ENCODE measurements around the gene AGMAT. TPM values are rescaled to one million over a fixed set of nuclear protein-coding genes. Genes with fewer than 3 reads are reported as not detected.

Gene AGMAT
- total RNA-seq, 1 donor from 2014 or later = 0.22 TPM

DNA sequence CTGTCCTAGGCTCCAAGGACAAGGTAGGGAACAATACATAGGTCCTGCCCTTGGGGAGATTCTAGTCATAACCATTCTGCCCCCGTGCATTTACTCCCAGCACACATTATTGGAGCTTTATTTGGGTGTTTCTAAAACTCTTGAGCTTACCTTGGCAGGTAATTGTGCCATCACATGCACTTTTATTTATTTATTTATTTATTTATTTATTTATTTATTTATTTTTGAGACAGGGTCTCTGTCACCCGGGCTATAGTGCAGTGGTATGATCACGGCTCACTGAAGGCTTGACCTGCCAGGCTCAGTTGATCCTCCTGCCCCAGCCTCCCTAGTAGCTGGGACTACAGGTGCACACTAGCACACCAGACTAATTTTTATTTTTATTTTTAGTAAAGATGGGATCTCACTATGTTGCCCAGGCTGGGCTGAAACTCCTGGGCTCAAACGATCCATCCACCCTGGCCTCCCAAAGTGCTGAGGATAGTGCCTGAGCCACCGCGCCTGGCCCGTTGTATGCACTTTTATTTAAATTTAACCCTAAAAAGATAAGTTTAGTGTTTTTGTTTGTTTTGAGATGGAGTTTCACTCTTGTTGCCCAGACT is 9.2 kb downstream of the AGMAT start:
- Mint-ChIP-seq H3K4me3 (ENCODE audit: unreplicated experiment) (no peak overlapping the region), H3K9me3 (ENCODE audit: unreplicated experiment) (peaks cover 1% of the 10 kb centered on the region), H3K36me3 (ENCODE audit: unreplicated experiment) (no peaks in the 10 kb centered on the region), H3K27me3 (ENCODE audit: unreplicated experiment) (no peaks in the 10 kb centered on the region), H3K4me1 (ENCODE audit: low read depth, unreplicated experiment) (peaks cover 5% of the 10 kb centered on the region), H3K27ac (ENCODE audit: unreplicated experiment) (no peak overlapping the region)
- DNase-seq = no peak
- TF ChIP-seq, protein P1, sequence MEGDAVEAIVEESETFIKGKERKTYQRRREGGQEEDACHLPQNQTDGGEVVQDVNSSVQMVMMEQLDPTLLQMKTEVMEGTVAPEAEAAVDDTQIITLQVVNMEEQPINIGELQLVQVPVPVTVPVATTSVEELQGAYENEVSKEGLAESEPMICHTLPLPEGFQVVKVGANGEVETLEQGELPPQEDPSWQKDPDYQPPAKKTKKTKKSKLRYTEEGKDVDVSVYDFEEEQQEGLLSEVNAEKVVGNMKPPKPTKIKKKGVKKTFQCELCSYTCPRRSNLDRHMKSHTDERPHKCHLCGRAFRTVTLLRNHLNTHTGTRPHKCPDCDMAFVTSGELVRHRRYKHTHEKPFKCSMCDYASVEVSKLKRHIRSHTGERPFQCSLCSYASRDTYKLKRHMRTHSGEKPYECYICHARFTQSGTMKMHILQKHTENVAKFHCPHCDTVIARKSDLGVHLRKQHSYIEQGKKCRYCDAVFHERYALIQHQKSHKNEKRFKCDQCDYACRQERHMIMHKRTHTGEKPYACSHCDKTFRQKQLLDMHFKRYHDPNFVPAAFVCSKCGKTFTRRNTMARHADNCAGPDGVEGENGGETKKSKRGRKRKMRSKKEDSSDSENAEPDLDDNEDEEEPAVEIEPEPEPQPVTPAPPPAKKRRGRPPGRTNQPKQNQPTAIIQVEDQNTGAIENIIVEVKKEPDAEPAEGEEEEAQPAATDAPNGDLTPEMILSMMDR (IDR thresholded peaks at IDR 0.05; ENCODE audit: partially characterized antibody, unreplicated experiment) = no peak

DNA sequence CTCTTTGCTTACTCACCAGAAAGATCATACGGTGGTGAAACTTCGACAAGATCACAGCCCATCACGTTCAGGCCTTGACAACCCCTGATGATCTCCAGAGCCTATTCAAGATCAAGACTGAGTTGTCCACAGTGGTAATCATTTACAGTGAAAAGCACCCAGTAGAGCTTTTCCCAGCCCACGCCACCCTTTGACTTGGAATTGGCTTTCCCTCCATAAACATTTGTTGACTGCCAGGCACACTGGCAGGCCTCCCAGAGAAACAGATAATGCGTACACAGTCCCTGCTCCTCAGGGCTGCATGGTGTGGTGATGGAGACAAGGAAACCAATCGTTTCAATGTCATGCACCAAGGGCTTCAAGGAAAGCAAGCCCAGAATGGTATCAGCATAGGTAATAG is 10.1 kb downstream of the AGMAT start:
- Mint-ChIP-seq H3K27me3 (ENCODE audit: unreplicated experiment) (no peaks in the 10 kb centered on the region), H3K27ac (ENCODE audit: unreplicated experiment) (no peak overlapping the region), H3K4me3 (ENCODE audit: unreplicated experiment) (no peak overlapping the region), H3K4me1 (ENCODE audit: low read depth, unreplicated experiment) (peaks cover 5% of the 10 kb centered on the region), H3K9me3 (ENCODE audit: unreplicated experiment) (peaks cover 1% of the 10 kb centered on the region), H3K36me3 (ENCODE audit: unreplicated experiment) (no peaks in the 10 kb centered on the region)
- no peak for DNase-seq
- TF ChIP-seq, protein P1 (IDR thresholded peaks at IDR 0.05; ENCODE audit: partially characterized antibody, unreplicated experiment) = no peak

DNA sequence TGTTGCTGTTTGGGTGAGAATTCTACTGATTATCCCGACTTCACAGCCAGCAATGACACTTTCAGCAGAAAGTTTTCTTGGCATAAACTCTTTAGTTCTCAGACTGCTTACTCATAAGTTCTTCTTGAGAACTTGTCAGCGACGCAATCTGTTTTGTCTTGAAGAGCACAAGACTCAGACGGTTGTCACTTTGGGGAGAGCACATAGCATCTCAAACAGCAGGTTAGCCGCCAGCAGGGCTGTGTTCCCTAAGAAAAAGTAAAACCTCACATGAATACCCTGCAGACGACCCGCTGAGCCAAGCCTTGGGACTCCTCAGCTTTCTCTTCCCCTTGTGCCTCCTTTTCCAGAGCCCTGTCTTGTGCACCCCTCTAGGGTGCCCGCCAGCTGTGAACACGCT is 11.4 kb downstream of the AGMAT start:
- Mint-ChIP-seq H3K27ac (ENCODE audit: unreplicated experiment) (no peak overlapping the region), H3K9me3 (ENCODE audit: unreplicated experiment) (peaks cover 1% of the 10 kb centered on the region), H3K36me3 (ENCODE audit: unreplicated experiment) (no peaks in the 10 kb centered on the region), H3K4me1 (ENCODE audit: low read depth, unreplicated experiment) (peaks cover 5% of the 10 kb centered on the region), H3K27me3 (ENCODE audit: unreplicated experiment) (no peaks in the 10 kb centered on the region), H3K4me3 (ENCODE audit: unreplicated experiment) (no peak overlapping the region)
- TF ChIP-seq, protein P1 (IDR thresholded peaks at IDR 0.05; ENCODE audit: partially characterized antibody, unreplicated experiment) = no peak
- DNase-seq = no peak

DNA sequence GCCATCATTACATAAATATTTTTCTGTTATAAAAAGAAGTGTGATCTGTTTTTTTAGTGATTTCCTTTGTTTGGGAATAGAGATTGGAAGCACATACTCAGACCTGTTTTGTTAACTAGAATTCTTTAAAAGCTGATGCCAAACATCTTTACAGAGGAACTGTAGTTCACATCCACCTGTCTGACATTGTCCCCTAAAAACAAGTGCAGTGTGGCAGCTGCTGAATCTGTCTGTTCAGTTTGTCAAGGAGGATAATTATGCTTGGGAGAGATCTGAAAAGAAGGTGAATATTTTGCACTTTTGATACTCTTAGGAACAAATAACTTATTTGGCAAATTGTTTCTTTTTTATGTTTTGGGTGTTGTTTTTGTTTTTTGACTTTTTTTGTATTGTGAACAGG is 13.6 kb downstream of the AGMAT start:
- Mint-ChIP-seq H3K9me3 (ENCODE audit: unreplicated experiment) (peaks cover 1% of the 10 kb centered on the region), H3K27ac (ENCODE audit: unreplicated experiment) (no peak overlapping the region), H3K4me3 (ENCODE audit: unreplicated experiment) (no peak overlapping the region), H3K27me3 (ENCODE audit: unreplicated experiment) (no peaks in the 10 kb centered on the region), H3K4me1 (ENCODE audit: low read depth, unreplicated experiment) (peaks cover 5% of the 10 kb centered on the region), H3K36me3 (ENCODE audit: unreplicated experiment) (no peaks in the 10 kb centered on the region)
- DNase-seq = no peak
- TF ChIP-seq, protein P1 (IDR thresholded peaks at IDR 0.05; ENCODE audit: partially characterized antibody, unreplicated experiment) = no peak

DNA sequence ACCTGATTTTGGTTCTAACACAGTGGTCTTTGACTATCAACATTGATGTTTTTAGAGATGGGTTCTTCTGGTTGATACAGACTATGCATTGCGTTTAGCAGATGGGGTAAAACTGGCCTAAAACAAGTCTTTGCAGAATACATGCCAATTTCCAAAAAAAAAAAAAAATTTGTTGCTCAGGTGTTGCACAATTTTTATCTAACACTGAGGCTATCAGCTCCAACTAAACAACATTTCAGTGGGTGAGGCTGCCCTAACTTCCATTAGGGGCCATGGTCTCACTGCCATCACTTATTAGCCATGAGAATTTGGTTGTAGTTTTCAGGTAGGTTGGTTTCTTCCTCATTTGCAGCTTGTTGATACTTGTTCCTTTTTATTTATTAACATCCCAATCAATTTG is 14.0 kb downstream of the AGMAT start:
- peaks cover 1% of the 10 kb centered on the region for H3K9me3 Mint-ChIP-seq (ENCODE audit: unreplicated experiment)
- DNase-seq = no peak
- H3K4me3 Mint-ChIP-seq (ENCODE audit: unreplicated experiment) = no peak overlapping the region
- H3K27ac Mint-ChIP-seq (ENCODE audit: unreplicated experiment) = no peak overlapping the region
- H3K36me3 Mint-ChIP-seq (ENCODE audit: unreplicated experiment) = no peaks in the 10 kb centered on the region
- TF ChIP-seq, protein P1 (IDR thresholded peaks at IDR 0.05; ENCODE audit: partially characterized antibody, unreplicated experiment) = no peak
- H3K27me3 Mint-ChIP-seq (ENCODE audit: unreplicated experiment) = no peaks in the 10 kb centered on the region
- H3K4me1 Mint-ChIP-seq (ENCODE audit: low read depth, unreplicated experiment) = peaks cover 5% of the 10 kb centered on the region
